ENCODE measurements around the gene FBXL17. TPM values are rescaled to one million over a fixed set of nuclear protein-coding genes. Genes with fewer than 3 reads are reported as not detected.

Gene FBXL17
- total RNA-seq, 4 donors from 2014 or later, result 10.9 to 19.8 (median 15.0) TPM

DNA sequence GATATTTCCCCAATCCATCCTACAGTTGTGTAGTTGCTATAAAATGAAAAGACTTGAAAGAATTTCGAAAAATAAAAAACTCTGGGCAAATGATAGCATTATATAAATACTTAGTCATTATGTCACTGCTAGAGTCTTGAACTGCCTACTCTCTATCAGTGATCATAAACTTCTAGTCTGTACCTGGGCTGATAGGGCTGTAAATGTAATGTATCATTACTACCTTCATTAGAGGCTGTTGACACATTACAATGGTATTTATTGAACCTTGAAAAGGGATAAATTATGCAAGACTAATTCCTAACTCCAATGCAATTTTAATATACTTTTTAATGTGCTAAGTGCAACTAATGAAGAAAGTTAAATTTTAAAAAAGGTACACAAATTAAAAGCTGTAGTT, 497.0 kb downstream of the FBXL17 start:
- no peak for ATAC-seq (ENCODE audit: low FRiP score)
- DNase-seq (ENCODE audit: low spot score), result no peak
- TF ChIP-seq, protein P1, sequence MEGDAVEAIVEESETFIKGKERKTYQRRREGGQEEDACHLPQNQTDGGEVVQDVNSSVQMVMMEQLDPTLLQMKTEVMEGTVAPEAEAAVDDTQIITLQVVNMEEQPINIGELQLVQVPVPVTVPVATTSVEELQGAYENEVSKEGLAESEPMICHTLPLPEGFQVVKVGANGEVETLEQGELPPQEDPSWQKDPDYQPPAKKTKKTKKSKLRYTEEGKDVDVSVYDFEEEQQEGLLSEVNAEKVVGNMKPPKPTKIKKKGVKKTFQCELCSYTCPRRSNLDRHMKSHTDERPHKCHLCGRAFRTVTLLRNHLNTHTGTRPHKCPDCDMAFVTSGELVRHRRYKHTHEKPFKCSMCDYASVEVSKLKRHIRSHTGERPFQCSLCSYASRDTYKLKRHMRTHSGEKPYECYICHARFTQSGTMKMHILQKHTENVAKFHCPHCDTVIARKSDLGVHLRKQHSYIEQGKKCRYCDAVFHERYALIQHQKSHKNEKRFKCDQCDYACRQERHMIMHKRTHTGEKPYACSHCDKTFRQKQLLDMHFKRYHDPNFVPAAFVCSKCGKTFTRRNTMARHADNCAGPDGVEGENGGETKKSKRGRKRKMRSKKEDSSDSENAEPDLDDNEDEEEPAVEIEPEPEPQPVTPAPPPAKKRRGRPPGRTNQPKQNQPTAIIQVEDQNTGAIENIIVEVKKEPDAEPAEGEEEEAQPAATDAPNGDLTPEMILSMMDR (IDR thresholded peaks at IDR 0.05), result no peak

DNA sequence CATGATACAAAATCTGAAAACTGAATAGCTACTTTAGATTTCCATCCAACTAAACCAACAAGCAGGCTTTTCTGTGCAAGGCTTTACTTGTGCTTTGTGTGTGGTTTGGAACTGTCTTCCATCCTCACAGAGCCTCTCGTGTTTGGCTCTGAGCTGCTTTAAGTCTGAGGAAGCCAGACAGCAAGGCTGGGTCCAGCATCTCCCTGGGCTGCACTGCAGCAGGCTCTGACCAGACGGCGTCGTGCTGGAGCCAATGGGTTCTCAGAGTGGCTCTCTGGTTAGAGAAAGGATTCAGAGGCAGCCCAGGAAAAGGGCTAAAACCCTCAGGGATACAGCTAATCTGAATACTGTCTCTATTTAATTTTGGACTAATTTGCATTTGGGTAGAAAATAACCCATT, 503.2 kb downstream of the FBXL17 start:
- ATAC-seq (ENCODE audit: low FRiP score), result no peak
- no peak for DNase-seq (ENCODE audit: low spot score)
- TF ChIP-seq, protein P1 (IDR thresholded peaks at IDR 0.05), result no peak

DNA sequence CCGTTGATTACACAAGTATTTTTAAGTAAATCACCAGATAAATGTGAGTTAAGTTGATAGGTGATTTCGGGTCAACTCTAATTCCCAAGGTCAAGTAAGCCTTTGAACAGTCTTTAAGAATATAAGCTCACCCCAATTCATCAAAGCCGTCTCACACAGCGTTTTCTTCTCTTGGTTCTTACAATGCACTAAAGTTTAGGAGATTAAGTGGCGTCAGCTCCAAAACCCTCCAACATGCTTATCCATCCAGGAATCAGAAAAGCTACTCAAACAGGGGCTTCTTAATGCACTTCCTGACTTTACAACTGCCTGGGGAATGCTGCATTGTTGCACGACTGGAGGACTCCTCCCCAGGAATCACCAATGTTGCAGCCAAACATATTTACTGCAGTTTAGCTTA, 505.0 kb downstream of the FBXL17 start:
- DNase-seq (ENCODE audit: low spot score) (no peak), ATAC-seq (ENCODE audit: low FRiP score) (no peak)
- TF ChIP-seq, protein P1 (IDR thresholded peaks at IDR 0.05), result no peak

DNA sequence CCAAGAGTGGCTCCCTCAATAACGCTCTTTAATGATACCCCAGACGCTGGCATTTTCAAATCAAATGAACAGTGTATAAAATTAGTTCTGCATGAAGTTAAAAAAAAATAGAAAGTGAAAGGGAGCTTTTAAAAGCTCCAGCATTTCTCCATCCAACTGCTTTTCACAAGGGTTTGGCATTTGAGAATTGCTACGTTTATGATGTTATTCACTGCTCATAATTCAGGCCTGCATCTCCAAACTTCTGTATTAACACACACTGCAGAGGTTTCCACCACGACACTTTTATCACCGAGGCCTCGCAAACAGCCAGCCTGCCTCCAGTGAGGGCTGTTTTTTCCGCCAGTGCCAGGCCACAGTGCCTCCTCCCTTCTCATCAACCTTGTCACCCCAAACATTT, 505.6 kb downstream of the FBXL17 start:
- no peak for ATAC-seq (ENCODE audit: low FRiP score)
- TF ChIP-seq, protein P1 (IDR thresholded peaks at IDR 0.05), result no peak
- no peak for DNase-seq (ENCODE audit: low spot score)

DNA sequence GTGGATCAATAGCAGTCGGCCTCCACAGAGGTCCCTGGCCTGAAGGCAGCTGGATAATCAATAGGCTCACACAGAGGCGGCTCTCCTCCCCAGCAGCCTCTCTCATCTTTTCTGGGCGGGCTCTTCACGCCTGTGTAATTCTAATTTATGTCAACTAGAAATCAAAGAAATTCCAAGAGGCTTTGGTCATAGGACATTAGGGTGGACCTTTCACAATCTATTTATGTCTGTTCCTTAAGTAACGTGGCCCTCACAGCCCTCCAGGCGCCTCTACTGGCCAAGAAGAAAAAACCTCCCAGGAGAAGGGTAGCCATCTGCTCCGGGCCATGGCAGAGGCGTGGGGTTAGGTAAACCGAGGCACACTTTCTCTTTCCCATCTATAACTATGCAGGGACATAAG, 506.1 kb downstream of the FBXL17 start:
- TF ChIP-seq, protein P1 (IDR thresholded peaks at IDR 0.05), result no peak
- DNase-seq (ENCODE audit: low spot score) (no peak), ATAC-seq (ENCODE audit: low FRiP score) (no peak)

DNA sequence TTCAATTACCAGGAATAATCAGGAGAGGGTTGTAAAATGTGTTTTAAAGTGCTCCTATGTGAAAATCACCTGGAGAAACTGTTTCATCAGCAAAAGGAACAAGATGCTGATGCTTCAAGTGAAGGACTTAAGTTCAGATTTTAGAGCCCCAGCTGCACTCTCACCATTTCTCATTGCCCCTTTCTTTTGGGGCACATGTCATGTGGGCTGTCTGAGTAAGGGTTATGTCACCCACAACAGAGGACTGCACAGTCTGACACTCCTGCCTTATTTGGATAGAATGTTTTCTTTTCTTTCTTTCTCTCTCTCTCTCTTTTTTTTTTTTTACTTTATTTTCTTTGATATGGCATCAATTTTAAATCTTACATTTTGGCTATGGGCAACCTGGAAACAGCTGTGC, 507.1 kb downstream of the FBXL17 start:
- DNase-seq (ENCODE audit: low spot score), result no peak
- ATAC-seq (ENCODE audit: low FRiP score), result no peak
- TF ChIP-seq, protein P1 (IDR thresholded peaks at IDR 0.05), result no peak

DNA sequence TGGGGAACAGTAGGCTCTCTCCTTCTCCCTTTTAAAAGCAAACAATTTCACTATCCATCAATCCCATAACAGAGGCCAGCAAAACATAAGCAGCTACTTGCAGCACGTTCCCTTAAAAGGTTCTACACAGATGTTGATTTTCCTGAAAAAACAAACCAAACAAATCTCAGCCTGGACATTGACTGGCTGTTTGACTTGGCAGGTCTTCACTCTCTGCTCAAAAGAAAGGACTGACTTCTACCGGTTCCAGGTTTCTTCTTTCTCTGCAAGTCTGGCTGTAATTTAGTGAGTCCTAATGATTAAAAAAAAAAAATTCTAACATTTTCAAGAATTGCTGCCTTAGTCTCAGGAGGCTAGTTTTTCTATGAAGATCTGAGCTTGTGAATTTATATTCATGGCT, 508.0 kb downstream of the FBXL17 start:
- ATAC-seq (ENCODE audit: low FRiP score) (no peak), DNase-seq (ENCODE audit: low spot score) (no peak)
- TF ChIP-seq, protein P1 (IDR thresholded peaks at IDR 0.05), result no peak
